A549 (cell line): ENCODE data around the gene PLPP4. TPM values are rescaled to one million over a fixed set of nuclear protein-coding genes. Genes with fewer than 3 reads are reported as not detected.
A peak's percentile ranks its signal among the peaks of the same experiment; 100 is the strongest.

Source experiments
- ATAC-seq, 2 experiments: fragments of 200-7000 bp in 1 of 2; fragments of >200 bp in 1 of 2; cut with Nextera tagmentation in 1 of 2; cut with Tn5 transposase in 1 of 2; 3 replicates each; pipeline versions ENCODE4 v1.8.0 to v1.9.1; 2018 to 2020; ENCODE audit warnings: mild to moderate bottlenecking in 1 of 2, moderate library complexity in 1 of 2
- CTCF ChIA-PET: fragments of 300-600 bp; sonication (Branson Sonifier 250); formaldehyde crosslinking; extraction: SDS; loops from one replicate; lab custom pipeline; 2021; ENCODE audit warnings: antibody characterized with exemption, inconsistent platforms; lab: Yijun Ruan, JAX
- POLR2A ChIA-PET: fragments of 350-600 bp; formaldehyde crosslinking; extraction: SDS; loops from one replicate; lab custom pipeline; 2021; ENCODE audit warnings: antibody characterized with exemption, inconsistent platforms; lab: Yijun Ruan, JAX
- DNase-seq, 2 experiments: peaks; one replicate each; pipeline versions ENCODE4 v3.0.0 to v3.0.0-alpha.2; 2011 to 2016; ENCODE audit warnings: low read depth in 1 of 2, low spot score in 1 of 2
- FAIRE-seq: peaks from 2 replicates; lab custom pipeline; 2011; peaks lifted over from hg19 to GRCh38; lab: Jason Lieb, UNC
- H3K27ac ChIP-seq, 2 experiments: fragments of >200 bp; sonication (Bioruptor Twin); formaldehyde crosslinking; 3 replicates each; pipeline ENCODE4 v1.5.1; 2016 to 2017
- H3K4me1 ChIP-seq: fragments of >200 bp; sonication (Bioruptor Twin); formaldehyde crosslinking; 3 replicates; pipeline ENCODE4 v1.6.1; 2016
- H3K4me2 ChIP-seq: fragments of >200 bp; sonication (Bioruptor Twin); formaldehyde crosslinking; 3 replicates; pipeline ENCODE4 v1.6.1; 2016
- H3K4me3 ChIP-seq: fragments of >200 bp; sonication (Bioruptor Twin); formaldehyde crosslinking; 3 replicates; pipeline ENCODE4 v1.5.1; 2016
- H3K9me3 ChIP-seq: fragments of >200 bp; sonication (Bioruptor Twin); formaldehyde crosslinking; 3 replicates; pipeline ENCODE4 v1.6.1; 2016
- BHLHE40 ChIP-seq: IDR thresholded peaks from 2 replicates; pipeline ENCODE4 v1.6.1; 2012; ENCODE audit warnings: low read depth, low read length, inconsistent platforms
- EHF ChIP-seq: fragments of 250-450 bp; sonication (Bioruptor Pico); IDR thresholded peaks from 2 replicates; pipeline ENCODE4 v1.5.0; 2020; ENCODE audit warnings: mild to moderate bottlenecking
- EHMT2 ChIP-seq: fragments of 200-600 bp; sonication (generic); IDR thresholded peaks from 2 replicates; pipeline ENCODE4 v1.6.1; 2016; ENCODE audit warnings: antibody characterized with exemption, low read depth, mild to moderate bottlenecking, moderate library complexity
- ESRRA ChIP-seq: fragments of 150-350 bp; IDR thresholded peaks from 2 replicates; pipeline ENCODE4 v1.6.1; 2014; ENCODE audit warnings: mild to moderate bottlenecking, low read length, borderline replicate concordance
- GATA3 ChIP-seq: IDR thresholded peaks from 2 replicates; pipeline ENCODE4 v1.6.1; 2012; ENCODE audit warnings: borderline replicate concordance
- HDAC2 ChIP-seq: fragments of 200-600 bp; sonication (generic); IDR thresholded peaks from 2 replicates; pipeline ENCODE4 v1.6.1; 2016
- HEYL ChIP-seq: fragments of 250-450 bp; sonication (Bioruptor Pico); IDR thresholded peaks from 2 replicates; pipeline ENCODE4 v1.8.0; 2021; ENCODE audit warnings: mild to moderate bottlenecking, moderate library complexity
- HMGXB4 ChIP-seq: fragments of 250-450 bp; sonication (Bioruptor Pico); IDR thresholded peaks from 2 replicates; pipeline ENCODE4 v1.5.0; 2021; ENCODE audit warnings: mild to moderate bottlenecking, moderate library complexity, borderline replicate concordance
- HOXA7 ChIP-seq: fragments of 250-450 bp; sonication (Bioruptor Pico); IDR thresholded peaks from 2 replicates; pipeline ENCODE4 v1.5.0; 2020; ENCODE audit warnings: mild to moderate bottlenecking, moderate library complexity
- HOXB5 ChIP-seq: fragments of 250-450 bp; sonication (Bioruptor Pico); IDR thresholded peaks from 2 replicates; pipeline ENCODE4 v1.5.0; 2020; ENCODE audit warnings: mild to moderate bottlenecking, moderate library complexity
- JUN ChIP-seq, 2 experiments: fragments of >200 bp; sonication (Bioruptor Twin); formaldehyde crosslinking; IDR thresholded peaks; 2 replicates in 1 of 2; 3 replicates in 1 of 2; pipeline ENCODE4 v1.6.1; 2016 to 2017
- JUNB ChIP-seq: fragments of >200 bp; sonication (Bioruptor Twin); formaldehyde crosslinking; IDR thresholded peaks from 2 replicates; pipeline ENCODE4 v1.6.1; 2016
- KDM5A ChIP-seq: fragments of 200-600 bp; sonication (generic); IDR thresholded peaks from 2 replicates; pipeline ENCODE4 v1.6.1; 2016; ENCODE audit warnings: antibody characterized with exemption, mild to moderate bottlenecking
- MAFK ChIP-seq: fragments of 450-650 bp; IDR thresholded peaks from 2 replicates; pipeline ENCODE4 v1.6.1; 2014; ENCODE audit not compliant: partially characterized antibody
- MYC ChIP-seq: IDR thresholded peaks from 2 replicates; pipeline ENCODE4 v1.6.1; 2012; ENCODE audit warnings: mild to moderate bottlenecking, inconsistent platforms, low read length, improper control_type of control experiment, borderline replicate concordance
- NPAS2 ChIP-seq: fragments of 250-450 bp; sonication (Bioruptor Pico); IDR thresholded peaks from 2 replicates; pipeline ENCODE4 v1.8.0; 2022; ENCODE audit warnings: mild to moderate bottlenecking, moderate library complexity, borderline replicate concordance
- NR3C1 ChIP-seq: fragments of >200 bp; sonication (Bioruptor Twin); formaldehyde crosslinking; IDR thresholded peaks from 3 replicates; pipeline ENCODE4 v1.6.1; 2017
- POLR2AphosphoS2 ChIP-seq: conservative IDR thresholded peaks from 2 replicates; pipeline ENCODE4 v1.6.1; 2012; ENCODE audit warnings: low read length, improper control_type of control experiment, inconsistent platforms
- RAD21 ChIP-seq, 2 experiments: fragments of >200 bp in 1 of 2; sonication (Bioruptor Twin) in 1 of 2; formaldehyde crosslinking in 1 of 2; IDR thresholded peaks in 1 of 2; conservative IDR thresholded peaks in 1 of 2; 2 replicates in 1 of 2; 3 replicates in 1 of 2; pipeline ENCODE4 v1.6.1; 2012 to 2018; ENCODE audit warnings: inconsistent platforms in 1 of 2
- RCOR1 ChIP-seq: fragments of 150-350 bp; IDR thresholded peaks from 2 replicates; pipeline ENCODE4 v1.6.1; 2014; ENCODE audit warnings: antibody characterized with exemption, low read length, low read depth
- RNF2 ChIP-seq: fragments of 200-600 bp; sonication (generic); IDR thresholded peaks from 2 replicates; pipeline ENCODE4 v1.6.1; 2016; ENCODE audit warnings: low read depth, mild to moderate bottlenecking, antibody characterized with exemption, moderate library complexity, borderline replicate concordance
- SREBF2 ChIP-seq: fragments of 450-650 bp; IDR thresholded peaks from 2 replicates; pipeline ENCODE4 v1.6.1; 2014; ENCODE audit warnings: mild to moderate bottlenecking, moderate library complexity
- TP53 ChIP-seq: fragments of 250-450 bp; sonication (Bioruptor Pico); IDR thresholded peaks from 2 replicates; pipeline ENCODE4 v1.5.0; 2021; ENCODE audit warnings: mild to moderate bottlenecking, moderate library complexity
- USF2 ChIP-seq: fragments of 450-650 bp; IDR thresholded peaks from 2 replicates; pipeline ENCODE4 v1.6.1; 2014; ENCODE audit warnings: antibody characterized with exemption
- ZFP36 ChIP-seq: fragments of 450-650 bp; IDR thresholded peaks from 2 replicates; pipeline ENCODE4 v1.6.1; 2014; ENCODE audit warnings: borderline replicate concordance; ENCODE audit not compliant: partially characterized antibody
- WGBS: methylation state at CpG from one replicate; pipeline ENCODE4 v1.1.6; 2017; ENCODE audit errors: missing lambda C conversion rate; 5-methylcytosine and 5-hydroxymethylcytosine counted together
- polyA plus RNA-seq, 4 experiments: library from polyadenylated mRNA; depleted of rRNA in 3 of 4; stranded (reverse); fragments of >200 nt; fragmentation: RNase III in 1 of 4; extraction: RNeasy Plus Mini Kit Qiagen cat#74134 plus additional on column Dnase treatment in 1 of 4; gene quantifications; 2 replicates in 3 of 4; 3 replicates in 1 of 4; pipeline ENCODE4 v1.2.3, GENCODE V29; 2011 to 2017
- TF ChIP-seq, protein P1 (sequence below): IDR thresholded peaks from 2 replicates; pipeline ENCODE4 v1.6.1; 2012; ENCODE audit warnings: low read depth, borderline replicate concordance

The PLPP4 gene
- polyA plus RNA-seq, 2 of the 4 experiments (the other 2 are of a cell fraction) = not detected

DNA sequence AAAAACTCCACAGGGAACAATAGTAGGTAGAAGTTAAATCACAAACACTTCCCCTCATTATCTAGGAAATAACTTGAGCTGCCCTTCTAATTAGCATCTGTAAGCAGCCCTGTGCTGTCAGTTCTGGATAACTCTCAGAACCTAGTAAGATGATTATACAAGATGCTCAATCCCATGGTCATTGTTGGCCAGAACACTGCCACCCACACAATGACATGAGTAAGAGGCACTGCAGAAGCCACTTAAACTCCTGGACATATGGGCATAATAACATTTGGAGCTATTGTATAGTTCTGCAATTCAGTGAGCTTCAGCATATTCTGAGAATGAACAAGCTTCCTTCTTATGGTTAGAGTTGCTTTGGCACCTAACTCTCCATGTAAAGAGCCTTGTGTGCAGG, 153.8 kb downstream of the PLPP4 start:
- DNase-seq = no peak
- H3K4me2 ChIP-seq = no peak overlapping the region
- ChIA-PET POLR2A (no interaction called here), CTCF (no interaction called here)
- peaks cover 2% of the 10 kb centered on the region; the same call in 1 of the 3 replicates for H3K9me3 ChIP-seq
- H3K27ac ChIP-seq = no peak overlapping the region
- no peaks in the 10 kb centered on the region for H3K4me1 ChIP-seq
- no peak for ATAC-seq
- no peak for FAIRE-seq
- no peak for TF ChIP-seq EHF (CRISPR knock-in tag)
- no peak for TF ChIP-seq MYC
- no peak for TF ChIP-seq POLR2AphosphoS2
- no peak for TF ChIP-seq NR3C1
- no peak for TF ChIP-seq GATA3
- no peak for TF ChIP-seq HDAC2
- TF ChIP-seq, protein P1, sequence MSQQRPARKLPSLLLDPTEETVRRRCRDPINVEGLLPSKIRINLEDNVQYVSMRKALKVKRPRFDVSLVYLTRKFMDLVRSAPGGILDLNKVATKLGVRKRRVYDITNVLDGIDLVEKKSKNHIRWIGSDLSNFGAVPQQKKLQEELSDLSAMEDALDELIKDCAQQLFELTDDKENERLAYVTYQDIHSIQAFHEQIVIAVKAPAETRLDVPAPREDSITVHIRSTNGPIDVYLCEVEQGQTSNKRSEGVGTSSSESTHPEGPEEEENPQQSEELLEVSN = no peak
- TF ChIP-seq HOXA7 = no peak
- TF ChIP-seq RNF2 = no peak
- no peak for TF ChIP-seq ESRRA
- no peak for TF ChIP-seq USF2
- H3K4me3 ChIP-seq = no peak overlapping the region

- Histone ChIP-seq H3K9me3 (peaks cover 5% of the 10 kb centered on the region; the same call in 1 of the 3 replicates), H3K4me2 (no peak overlapping the region), H3K4me1 (no peaks in the 10 kb centered on the region), H3K27ac (no peak overlapping the region), H3K4me3 (no peak overlapping the region)
- FAIRE-seq = no peak
- no peak for DNase-seq
- POLR2A ChIA-PET = no interaction called here
- CTCF ChIA-PET = no interaction called here
- no peak for ATAC-seq
- TF ChIP-seq RAD21 (conservative IDR thresholded peaks at IDR 0.05 in 1 of 2, IDR thresholded peaks at IDR 0.05 in 1 of 2) = no peak
- no peak for TF ChIP-seq RCOR1
- TF ChIP-seq TP53 (CRISPR knock-in tag) = no peak
- TF ChIP-seq KDM5A = no peak
- 2% methylated on average over 2 of the region's 2 CpGs for WGBS
Observed at GRCh38 chr10:120612756-120613155, 155.7 kb downstream of the PLPP4 start.

DNA sequence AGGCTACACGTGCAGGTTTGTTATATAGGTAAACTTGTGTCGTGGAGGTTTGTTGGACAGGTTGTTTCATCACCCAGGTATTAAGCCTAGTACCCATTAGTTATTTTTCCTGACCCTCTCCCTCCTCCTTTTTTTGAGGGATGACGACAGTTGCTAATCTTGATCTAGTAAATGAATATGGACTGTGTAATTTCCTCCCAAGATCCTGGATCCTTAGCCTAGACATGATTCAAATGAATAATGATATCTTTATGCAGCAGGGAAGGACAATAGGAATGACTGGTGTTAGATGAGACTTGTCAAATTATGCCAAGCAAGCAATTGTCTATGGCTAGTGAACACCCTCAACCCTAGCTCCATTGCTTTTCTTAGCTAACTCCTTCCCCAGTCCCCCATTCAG, 156.2 kb downstream of the PLPP4 start:
- FAIRE-seq (no peak), DNase-seq (no peak), ATAC-seq (no peak)
- CTCF ChIA-PET = no interaction called here
- no peak overlapping the region for H3K4me2 ChIP-seq
- no peaks in the 10 kb centered on the region for H3K4me1 ChIP-seq
- POLR2A ChIA-PET = no interaction called here
- WGBS = under 1% methylated on average over 3 of the region's 3 CpGs
- H3K9me3 ChIP-seq = peaks cover 5% of the 10 kb centered on the region; the same call in 1 of the 3 replicates
- no peak overlapping the region for H3K4me3 ChIP-seq
- TF ChIP-seq MAFK (peak; percentile 10), RAD21 (conservative IDR thresholded peaks at IDR 0.05 in 1 of 2, IDR thresholded peaks at IDR 0.05 in 1 of 2) (no peak)
- H3K27ac ChIP-seq = no peak overlapping the region

DNA sequence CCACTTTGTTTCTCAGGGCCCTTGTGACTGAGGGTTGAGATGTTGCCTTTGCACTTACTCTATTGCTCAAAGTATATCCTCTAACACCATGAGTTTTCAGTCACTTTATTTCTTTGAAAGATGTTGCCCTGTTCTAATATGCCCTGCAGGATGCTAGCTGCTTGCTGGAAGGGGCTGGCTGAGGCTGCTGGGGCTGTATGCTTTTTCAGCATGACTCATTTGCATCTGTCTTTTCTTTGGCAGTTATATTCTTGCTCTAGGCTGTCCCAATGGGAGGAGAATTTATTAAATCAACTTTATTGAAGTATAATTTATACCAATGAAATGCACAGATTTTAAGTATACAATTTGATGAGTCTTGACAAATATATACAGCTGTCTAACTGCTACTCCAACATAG, 157.7 kb downstream of the PLPP4 start:
- peaks cover 5% of the 10 kb centered on the region; the same call in 1 of the 3 replicates for H3K9me3 ChIP-seq
- ChIA-PET CTCF (no interaction called here), POLR2A (no interaction called here)
- FAIRE-seq = no peak
- H3K4me1 ChIP-seq = no peaks in the 10 kb centered on the region
- H3K27ac ChIP-seq = no peak overlapping the region
- no peak overlapping the region for H3K4me2 ChIP-seq
- no peak for ATAC-seq
- DNase-seq = no peak
- H3K4me3 ChIP-seq = no peak overlapping the region
- TF ChIP-seq HMGXB4 (CRISPR knock-in tag) = no peak
- TF ChIP-seq BHLHE40 = no peak
- TF ChIP-seq POLR2AphosphoS2 = no peak
- TF ChIP-seq SREBF2 = no peak
- TF ChIP-seq HOXB5 = no peak
- TF ChIP-seq EHF (CRISPR knock-in tag) = no peak
- no peak for TF ChIP-seq KDM5A
- no peak for TF ChIP-seq NPAS2 (CRISPR knock-in tag)
- TF ChIP-seq JUN (IDR thresholded peaks at IDR 0.05) = no peak
- no peak for TF ChIP-seq HEYL
- TF ChIP-seq USF2 = no peak
- no peak for TF ChIP-seq JUNB
- TF ChIP-seq EHMT2 = no peak
- no peak for TF ChIP-seq ZFP36
